Immature natural killer cell (primary cell): ENCODE data around the gene DNAH2. TPM values are rescaled to one million over a fixed set of nuclear protein-coding genes. Genes with fewer than 3 reads are reported as not detected.

Experiments used
- DNase-seq, 3 donors: peaks; one replicate each; pipeline ENCODE4 v3.0.0; 2022; ENCODE audit warnings: mixed read lengths in 1 of 3
- H3K27ac Mint-ChIP-seq, 6 donors: one replicate each; pipeline ENCODE4 v1.8.0; 2020; ENCODE audit warnings: mixed read lengths in 6 of 6, mild to moderate bottlenecking in 5 of 6, inconsistent platforms in 4 of 6, moderate library complexity in 3 of 6
- H3K27me3 Mint-ChIP-seq, 3 donors: one replicate each; pipeline ENCODE4 v1.8.0; 2020 to 2021; ENCODE audit warnings: low read depth in 3 of 3, mild to moderate bottlenecking in 3 of 3, mixed read lengths in 3 of 3, moderate library complexity in 3 of 3, inconsistent platforms in 1 of 3
- H3K36me3 Mint-ChIP-seq, 3 donors: one replicate each; pipeline ENCODE4 v1.8.0; 2020; ENCODE audit warnings: mixed read lengths in 3 of 3, inconsistent platforms in 2 of 3, mild to moderate bottlenecking in 2 of 3
- H3K4me1 Mint-ChIP-seq, 2 donors: one replicate each; pipeline ENCODE4 v1.8.0; 2020; ENCODE audit warnings: inconsistent platforms in 2 of 2, mild to moderate bottlenecking in 2 of 2, mixed read lengths in 2 of 2, moderate library complexity in 1 of 2
- H3K4me3 Mint-ChIP-seq, 5 donors: one replicate each; pipeline ENCODE4 v1.8.0; 2020; ENCODE audit warnings: mild to moderate bottlenecking in 5 of 5, mixed read lengths in 5 of 5, inconsistent platforms in 3 of 5, moderate library complexity in 3 of 5
- H3K9me3 Mint-ChIP-seq, 6 donors: one replicate each; pipeline ENCODE4 v1.8.0; 2020; ENCODE audit warnings: mild to moderate bottlenecking in 6 of 6, mixed read lengths in 6 of 6, inconsistent platforms in 4 of 6, moderate library complexity in 3 of 6
- polyA plus RNA-seq, 3 donors: library from polyadenylated mRNA; unstranded; fragments of 300-500 nt; fragmentation: Illumina TruSeq; gene quantifications; one replicate each; pipeline ENCODE4 v1.2.3, GENCODE V29; 2021

DNAH2 gene
- polyA plus RNA-seq, result under 1 TPM in 1 of 3 donors, not detected in 2; 0.26 TPM

GRCh38 chr17:7716901-7717755 lies at the start of gene DNAH2:
TSS of gene DNAH2 (plus strand) at chr17:7717744. CDS start at chr17:7719735, 1,991 bp downstream.
- Mint-ChIP-seq H3K4me3 (peak within 1 kb of the TSS; percentile 18 to 60 (median 27)), H3K9me3 (no peaks in the 10 kb centered on the region), H3K27ac (no peak within 1 kb of the TSS), H3K27me3 (peaks cover 22 to 33% (median 30%) of the 10 kb centered on the region in 3 donors), H3K4me1 (peaks cover 7 to 8% of the 10 kb centered on the region in 2 donors), H3K36me3 (no peaks in the 10 kb centered on the region)
- peak in 2 of 3 donors; percentile 2 to 17 for DNase-seq

- Mint-ChIP-seq H3K4me1 (no peaks in the 10 kb centered on the region), H3K4me3 (no peak overlapping the region), H3K27ac (no peak overlapping the region), H3K36me3 (peaks cover 10 to 25% (median 21%) of the 10 kb centered on the region in 3 donors), H3K27me3 (peaks cover 0 to 2% (median 0%) of the 10 kb centered on the region in 3 donors), H3K9me3 (peaks cover 0 to 3% (median 0%) of the 10 kb centered on the region in 6 donors)
- no peak for DNase-seq
Observed at GRCh38 chr17:7668482-7668881, 49.1 kb upstream of the DNAH2 start.

- Mint-ChIP-seq H3K9me3 (peaks cover 0 to 3% (median 0%) of the 10 kb centered on the region in 6 donors), H3K4me1 (no peaks in the 10 kb centered on the region), H3K27ac (no peak overlapping the region), H3K36me3 (peaks cover 17 to 39% (median 36%) of the 10 kb centered on the region in 3 donors), H3K4me3 (no peak overlapping the region), H3K27me3 (peaks cover 0 to 2% (median 0%) of the 10 kb centered on the region in 3 donors)
- no peak for DNase-seq
Observed at GRCh38 chr17:7673239-7673638, 44.3 kb upstream of the DNAH2 start.

- Mint-ChIP-seq H3K36me3 (peaks cover 17 to 37% (median 36%) of the 10 kb centered on the region in 3 donors), H3K27me3 (no peaks in the 10 kb centered on the region), H3K4me1 (peaks cover 0 to 2% of the 10 kb centered on the region in 2 donors), H3K9me3 (peaks cover 0 to 3% (median 0%) of the 10 kb centered on the region in 6 donors), H3K4me3 (no peak overlapping the region), H3K27ac (no peak overlapping the region)
- DNase-seq, result no peak
Observed at GRCh38 chr17:7674934-7675333, 42.6 kb upstream of the DNAH2 start.

GRCh38 chr17:7676533-7676932 lies 41.0 kb upstream of the DNAH2 start:
- peaks cover 0 to 3% of the 10 kb centered on the region in 2 donors for H3K4me1 Mint-ChIP-seq
- peaks cover 12 to 31% (median 30%) of the 10 kb centered on the region in 3 donors for H3K36me3 Mint-ChIP-seq
- H3K9me3 Mint-ChIP-seq, result peaks cover 0 to 3% (median 0%) of the 10 kb centered on the region in 6 donors
- no peak for DNase-seq
- no peaks in the 10 kb centered on the region for H3K27me3 Mint-ChIP-seq
- H3K4me3 Mint-ChIP-seq, result no peak overlapping the region
- peak overlapping the region in 1 of 6 donors; percentile 47 for H3K27ac Mint-ChIP-seq

GRCh38 chr17:7677388-7678067 lies 40.0 kb upstream of the DNAH2 start:
- no peak for DNase-seq
- H3K4me1 Mint-ChIP-seq, result peaks cover 4% of the 10 kb centered on the region in 2 donors
- H3K27me3 Mint-ChIP-seq, result no peaks in the 10 kb centered on the region
- peak overlapping the region in 3 of 6 donors; percentile 23 to 26 (median 24) for H3K27ac Mint-ChIP-seq
- peaks cover 0 to 3% (median 0%) of the 10 kb centered on the region in 6 donors for H3K9me3 Mint-ChIP-seq
- peaks cover 12 to 27% (median 26%) of the 10 kb centered on the region in 3 donors for H3K36me3 Mint-ChIP-seq
- H3K4me3 Mint-ChIP-seq, result no peak overlapping the region

GRCh38 chr17:7684851-7685532 lies 32.6 kb upstream of the DNAH2 start:
- Mint-ChIP-seq H3K27me3 (peaks cover 12 to 17% (median 14%) of the 10 kb centered on the region in 3 donors), H3K9me3 (no peaks in the 10 kb centered on the region), H3K36me3 (peaks cover 0 to under 1% (median 0%) of the 10 kb centered on the region in 3 donors), H3K4me1 (peaks cover 44 to 62% of the 10 kb centered on the region in 2 donors), H3K27ac (peak overlapping the region; percentile 99 to 100 (median 100)), H3K4me3 (peak overlapping the region; percentile 96 to 100 (median 98))
- DNase-seq, result no peak

GRCh38 chr17:7685533-7686221 lies 31.9 kb upstream of the DNAH2 start:
- Mint-ChIP-seq H3K4me1 (peaks cover 46 to 67% of the 10 kb centered on the region in 2 donors), H3K4me3 (peak overlapping the region; percentile 96 to 100 (median 98)), H3K27me3 (peaks cover 12 to 17% (median 14%) of the 10 kb centered on the region in 3 donors), H3K27ac (peak overlapping the region; percentile 99 to 100 (median 100)), H3K9me3 (no peaks in the 10 kb centered on the region), H3K36me3 (peaks cover 0 to 4% (median 0%) of the 10 kb centered on the region in 3 donors)
- peak; percentile 89 to 94 (median 93) for DNase-seq

GRCh38 chr17:7686222-7687071 lies 31.1 kb upstream of the DNAH2 start:
- H3K9me3 Mint-ChIP-seq, result no peaks in the 10 kb centered on the region
- H3K4me1 Mint-ChIP-seq, result peaks cover 46 to 67% of the 10 kb centered on the region in 2 donors
- peak overlapping the region; percentile 96 to 100 (median 98) for H3K4me3 Mint-ChIP-seq
- H3K27ac Mint-ChIP-seq, result peak overlapping the region; percentile 99 to 100 (median 100)
- H3K36me3 Mint-ChIP-seq, result peaks cover 0 to 4% (median 0%) of the 10 kb centered on the region in 3 donors
- peaks cover 12 to 17% (median 14%) of the 10 kb centered on the region in 3 donors for H3K27me3 Mint-ChIP-seq
- peak; percentile 89 to 91 (median 91) for DNase-seq

GRCh38 chr17:7687072-7687907 lies 30.3 kb upstream of the DNAH2 start, which contains the start of gene TP53:
TSS of gene TP53 (minus strand) at chr17:7687490. CDS start at chr17:7676594, 10,896 bp downstream.
- Mint-ChIP-seq H3K4me1 (peaks cover 46 to 65% of the 10 kb centered on the region in 2 donors), H3K27me3 (peaks cover 12 to 17% (median 14%) of the 10 kb centered on the region in 3 donors), H3K4me3 (peak within 1 kb of the TSS; percentile 96 to 100 (median 98)), H3K9me3 (no peaks in the 10 kb centered on the region), H3K27ac (peak within 1 kb of the TSS; percentile 99 to 100 (median 100)), H3K36me3 (peaks cover 0 to 4% (median 0%) of the 10 kb centered on the region in 3 donors)
- peak; percentile 86 to 89 (median 87) for DNase-seq
